Measurements from ENCODE around the gene WDR18.

GRCh38 chr19:939439-939838, 44.7 kb upstream of the WDR18 start:
- no peak for TF ChIP-seq CTCF (IDR thresholded peaks at IDR 0.05)
- no peak for TF ChIP-seq ZFX (IDR thresholded peaks at IDR 0.05; ENCODE audit: borderline replicate concordance)
